ENCODE measurements around the gene CORIN. TPM values are rescaled to one million over a fixed set of nuclear protein-coding genes. Genes with fewer than 3 reads are reported as not detected.

Gene CORIN
- total and polyA plus RNA-seq, 2 experiments from 2014 or later: not detected

DNA sequence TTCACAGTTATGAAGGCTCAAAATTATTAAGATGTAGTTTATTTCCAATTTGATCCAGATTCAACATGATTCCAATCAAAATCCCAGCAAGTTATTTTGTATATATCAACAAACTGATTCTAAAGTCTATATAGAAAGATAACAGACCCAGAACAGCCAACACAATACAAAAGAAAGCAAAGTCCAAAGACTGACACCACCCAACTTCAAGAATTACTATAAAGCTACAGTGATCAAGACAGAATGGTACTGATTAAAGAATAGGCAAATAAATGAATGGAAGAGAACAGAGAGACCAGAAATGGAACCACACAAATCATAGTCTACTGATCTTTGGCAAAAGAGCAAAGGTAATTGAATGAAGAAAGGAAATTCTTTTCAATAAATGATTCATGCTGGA, 41.6 kb upstream of the CORIN start:
- no peak for TF ChIP-seq POLR2AphosphoS5 (IDR thresholded peaks at IDR 0.05; ENCODE audit: low read depth)
- no peak for TF ChIP-seq STAT1 (IDR thresholded peaks at IDR 0.05; ENCODE audit: unreplicated experiment)
- TF ChIP-seq ZNF462 (CRISPR knock-in tag; IDR thresholded peaks at IDR 0.05): no peak
- no peak for TF ChIP-seq CREB1 (CRISPR knock-in tag; IDR thresholded peaks at IDR 0.05; ENCODE audit: low read depth)
- TF ChIP-seq, protein P1, sequence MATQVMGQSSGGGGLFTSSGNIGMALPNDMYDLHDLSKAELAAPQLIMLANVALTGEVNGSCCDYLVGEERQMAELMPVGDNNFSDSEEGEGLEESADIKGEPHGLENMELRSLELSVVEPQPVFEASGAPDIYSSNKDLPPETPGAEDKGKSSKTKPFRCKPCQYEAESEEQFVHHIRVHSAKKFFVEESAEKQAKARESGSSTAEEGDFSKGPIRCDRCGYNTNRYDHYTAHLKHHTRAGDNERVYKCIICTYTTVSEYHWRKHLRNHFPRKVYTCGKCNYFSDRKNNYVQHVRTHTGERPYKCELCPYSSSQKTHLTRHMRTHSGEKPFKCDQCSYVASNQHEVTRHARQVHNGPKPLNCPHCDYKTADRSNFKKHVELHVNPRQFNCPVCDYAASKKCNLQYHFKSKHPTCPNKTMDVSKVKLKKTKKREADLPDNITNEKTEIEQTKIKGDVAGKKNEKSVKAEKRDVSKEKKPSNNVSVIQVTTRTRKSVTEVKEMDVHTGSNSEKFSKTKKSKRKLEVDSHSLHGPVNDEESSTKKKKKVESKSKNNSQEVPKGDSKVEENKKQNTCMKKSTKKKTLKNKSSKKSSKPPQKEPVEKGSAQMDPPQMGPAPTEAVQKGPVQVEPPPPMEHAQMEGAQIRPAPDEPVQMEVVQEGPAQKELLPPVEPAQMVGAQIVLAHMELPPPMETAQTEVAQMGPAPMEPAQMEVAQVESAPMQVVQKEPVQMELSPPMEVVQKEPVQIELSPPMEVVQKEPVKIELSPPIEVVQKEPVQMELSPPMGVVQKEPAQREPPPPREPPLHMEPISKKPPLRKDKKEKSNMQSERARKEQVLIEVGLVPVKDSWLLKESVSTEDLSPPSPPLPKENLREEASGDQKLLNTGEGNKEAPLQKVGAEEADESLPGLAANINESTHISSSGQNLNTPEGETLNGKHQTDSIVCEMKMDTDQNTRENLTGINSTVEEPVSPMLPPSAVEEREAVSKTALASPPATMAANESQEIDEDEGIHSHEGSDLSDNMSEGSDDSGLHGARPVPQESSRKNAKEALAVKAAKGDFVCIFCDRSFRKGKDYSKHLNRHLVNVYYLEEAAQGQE (IDR thresholded peaks at IDR 0.05; ENCODE audit: unreplicated experiment): no peak
- no peak for TF ChIP-seq CTCF (conservative IDR thresholded peaks at IDR 0.05; ENCODE audit: low read depth in 2 of 2)
- Histone ChIP-seq H3K36me3 (ENCODE audit: insufficient read depth) (peaks cover 66% of the 10 kb centered on the region), H3K27me3 (ENCODE audit: insufficient read depth) (no peaks in the 10 kb centered on the region), H3K9me2 (ENCODE audit: insufficient read depth) (no peaks in the 10 kb centered on the region), H3K79me2 (replicated peaks; ENCODE audit: insufficient read depth) (no peaks in the 10 kb centered on the region), H3K27ac (ENCODE audit: low read depth) (no peak overlapping the region), H3K4me2 (no peak overlapping the region), H4K20me1 (replicated peaks; ENCODE audit: insufficient read depth) (no peaks in the 10 kb centered on the region), H3K4me1 (ENCODE audit: insufficient read depth) (no peaks in the 10 kb centered on the region), H3F3A (replicated peaks; ENCODE audit: low read depth) (no peaks in the 10 kb centered on the region), H2AFZ (no peak overlapping the region), H3K4me3 (no peak overlapping the region)
- DNase-seq (ENCODE audit: low spot score): no peak
- H3K9me3 Mint-ChIP-seq: no peaks in the 10 kb centered on the region
- H3K4me1 Mint-ChIP-seq: no peaks in the 10 kb centered on the region
- ATAC-seq: no peak
- no peak overlapping the region for H3K27ac Mint-ChIP-seq
- H3K27me3 Mint-ChIP-seq (ENCODE audit: insufficient read depth, low read depth, poor library complexity): no peaks in the 10 kb centered on the region
- H3K4me3 Mint-ChIP-seq: no peak overlapping the region
- H3K36me3 Mint-ChIP-seq (ENCODE audit: low read depth): peaks cover 74% of the 10 kb centered on the region

All from GM23338 (cell line).